HepG2 (cell line): ENCODE data around the gene SMAP1. TPM values are rescaled to one million over a fixed set of nuclear protein-coding genes. Genes with fewer than 3 reads are reported as not detected.

Experiments used
- ATAC-seq: fragments of 200-7000 bp; cut with Tn5 transposase; 3 replicates; pipeline ENCODE4 v1.9.1; 2020; ENCODE audit warnings: mild to moderate bottlenecking, moderate library complexity
- BruUV-seq: library from RNA; stranded (reverse); fragments of 400-500 nt; replicated peaks from 2 replicates; lab custom pipeline; 2021; lab: Mats Ljungman, UMichigan
- CTCF ChIA-PET: fragments of 300-600 bp; formaldehyde crosslinking; extraction: SDS; loops from one replicate; lab custom pipeline; 2021; ENCODE audit warnings: low total read pairs, inconsistent platforms, low intra/inter-chr PET ratio; lab: Yijun Ruan, JAX
- POLR2A ChIA-PET: fragments of 350-600 bp; sonication (Branson Sonifier 250); formaldehyde crosslinking; loops from one replicate; lab custom pipeline; 2020; ENCODE audit warnings: antibody characterized with exemption, inconsistent platforms; lab: Yijun Ruan, JAX
- DNase-seq: peaks from one replicate; pipeline ENCODE4 v3.0.0-alpha.2; 2015; ENCODE audit warnings: low spot score
- FAIRE-seq: peaks from 3 replicates; lab custom pipeline; 2011; peaks lifted over from hg19 to GRCh38; lab: Jason Lieb, UNC
- H2AFZ ChIP-seq: one replicate; pipeline ENCODE4 v1.6.1; 2011; ENCODE audit warnings: low read length, inconsistent platforms
- H3K27ac ChIP-seq: fragments of 300-600 bp; 3 replicates; pipeline ENCODE4 v1.8.0; 2011; ENCODE audit warnings: mixed run types, mild to moderate bottlenecking, mixed read lengths, low read length, inconsistent platforms; ENCODE audit not compliant: insufficient read depth; ENCODE audit errors: extremely low read length
- H3K27me3 ChIP-seq, 2 experiments: fragments of 200-600 bp in 1 of 2; 2 replicates in 1 of 2; 3 replicates in 1 of 2; pipeline versions ENCODE4 v1.6.0 to v1.8.0; 2011; ENCODE audit warnings: low read length in 2 of 2, mild to moderate bottlenecking in 2 of 2, moderate library complexity in 2 of 2, inconsistent platforms in 1 of 2; ENCODE audit not compliant: insufficient read depth in 2 of 2, control insufficient read depth in 1 of 2
- H3K36me3 ChIP-seq, 2 experiments: fragments of 200-600 bp in 1 of 2; replicated peaks in 1 of 2; 2 replicates in 1 of 2; 3 replicates in 1 of 2; pipeline versions ENCODE4 v1.5.1 to v1.8.0; 2011; ENCODE audit warnings: low read length in 2 of 2, inconsistent platforms in 1 of 2; ENCODE audit not compliant: insufficient read depth in 2 of 2, control insufficient read depth in 1 of 2
- H3K4me1 ChIP-seq: 2 replicates; pipeline ENCODE4 v1.5.1; 2012; ENCODE audit warnings: low read length, inconsistent platforms; ENCODE audit not compliant: insufficient read depth
- H3K4me2 ChIP-seq: 2 replicates; pipeline ENCODE4 v1.6.0; 2011; ENCODE audit warnings: low read depth, low read length, inconsistent platforms
- H3K4me3 ChIP-seq, 3 experiments: fragments of 200-600 bp in 1 of 3; sonication (generic), shearing (Covaris generic) in 1 of 3; replicated peaks in 1 of 3; 2 replicates each; pipeline ENCODE4 v1.5.1; 2011 to 2016; ENCODE audit warnings: low read length in 3 of 3, inconsistent platforms in 2 of 3, low read depth in 2 of 3, mild to moderate bottlenecking in 2 of 3, control low read depth in 1 of 3, mixed read lengths in 1 of 3; ENCODE audit not compliant: insufficient read depth in 1 of 3
- H3K79me2 ChIP-seq: one replicate; pipeline ENCODE4 v1.6.1; 2011; ENCODE audit warnings: low read length, inconsistent platforms; ENCODE audit not compliant: insufficient read depth
- H3K9ac ChIP-seq: 2 replicates; pipeline ENCODE4 v1.6.0; 2011; ENCODE audit warnings: mild to moderate bottlenecking, low read depth, low read length, inconsistent platforms; ENCODE audit not compliant: insufficient read depth
- H3K9me3 ChIP-seq: 2 replicates; pipeline ENCODE4 v1.5.1; 2012; ENCODE audit warnings: mild to moderate bottlenecking, low read length
- H4K20me1 ChIP-seq: 2 replicates; pipeline ENCODE4 v1.6.0; 2011; ENCODE audit warnings: inconsistent platforms, mild to moderate bottlenecking, low read length, moderate library complexity; ENCODE audit not compliant: insufficient read depth
- CCDC6 ChIP-seq: sonication (generic); formaldehyde crosslinking; IDR thresholded peaks from 2 replicates; pipeline ENCODE4 v1.8.1; 2022; ENCODE audit warnings: mild to moderate bottlenecking, missing genetic modification reagents, moderate library complexity
- ESRRA ChIP-seq: sonication (generic); formaldehyde crosslinking; IDR thresholded peaks from 2 replicates; pipeline ENCODE4 v1.5.1; 2020; ENCODE audit warnings: mild to moderate bottlenecking, low read depth, missing genetic modification reagents
- FOXC1 ChIP-seq: sonication (generic); formaldehyde crosslinking; IDR thresholded peaks from 2 replicates; pipeline ENCODE4 v1.8.0; 2022; ENCODE audit warnings: mild to moderate bottlenecking, missing genetic modification reagents, borderline replicate concordance
- HNRNPK ChIP-seq: fragments of 200-400 bp; formaldehyde crosslinking; IDR thresholded peaks from 2 replicates; pipeline ENCODE4 v1.6.1; 2018; ENCODE audit warnings: low read length, low read depth, moderate library complexity, mild to moderate bottlenecking; ENCODE audit not compliant: poor library complexity, severe bottlenecking
- MATR3 ChIP-seq: sonication (generic); formaldehyde crosslinking; IDR thresholded peaks from 2 replicates; pipeline ENCODE4 v1.4.0; 2020; ENCODE audit warnings: missing genetic modification reagents
- MEIS1 ChIP-seq: sonication (generic); formaldehyde crosslinking; IDR thresholded peaks from 2 replicates; pipeline ENCODE4 v1.9.0; 2021; ENCODE audit warnings: mild to moderate bottlenecking, missing genetic modification reagents, moderate library complexity, borderline replicate concordance
- NCOR1 ChIP-seq: fragments of 200-600 bp; sonication (generic); IDR thresholded peaks from 2 replicates; pipeline ENCODE4 v1.7.0; 2017; ENCODE audit warnings: antibody characterized with exemption, low read length, borderline replicate concordance
- NKX3-1 ChIP-seq: sonication (generic); formaldehyde crosslinking; IDR thresholded peaks from 2 replicates; pipeline ENCODE4 v1.5.0; 2020; ENCODE audit warnings: missing genetic modification reagents
- NR0B2 ChIP-seq: sonication (generic); formaldehyde crosslinking; IDR thresholded peaks from 2 replicates; pipeline ENCODE4 v1.4.0; 2020; ENCODE audit warnings: mild to moderate bottlenecking, missing genetic modification reagents
- NR3C1 ChIP-seq: sonication (generic); formaldehyde crosslinking; IDR thresholded peaks from 2 replicates; pipeline ENCODE4 v1.4.0; 2020; ENCODE audit warnings: missing genetic modification reagents
- SMYD3 ChIP-seq: sonication (generic); formaldehyde crosslinking; IDR thresholded peaks from 2 replicates; pipeline ENCODE4 v1.8.1; 2023; ENCODE audit warnings: mild to moderate bottlenecking, missing genetic modification reagents
- SPEN ChIP-seq: sonication (generic); formaldehyde crosslinking; IDR thresholded peaks from 2 replicates; pipeline ENCODE4 v1.5.1; 2020; ENCODE audit warnings: low read depth, mild to moderate bottlenecking, missing genetic modification reagents
- WIZ ChIP-seq: sonication (generic); formaldehyde crosslinking; IDR thresholded peaks from 2 replicates; pipeline ENCODE4 v1.5.1; 2020; ENCODE audit warnings: mild to moderate bottlenecking, missing genetic modification reagents
- ZFP62 ChIP-seq: sonication (generic); formaldehyde crosslinking; IDR thresholded peaks from 2 replicates; pipeline ENCODE4 v1.4.0; 2020; ENCODE audit warnings: missing genetic modification reagents
- ZFX ChIP-seq: sonication (generic); formaldehyde crosslinking; IDR thresholded peaks from 2 replicates; pipeline ENCODE4 v1.4.0; 2020; ENCODE audit warnings: mild to moderate bottlenecking, low read depth, missing genetic modification reagents, moderate library complexity
- ZNF44 ChIP-seq: sonication (generic); formaldehyde crosslinking; IDR thresholded peaks from 2 replicates; pipeline ENCODE4 v1.5.1; 2020; ENCODE audit warnings: mild to moderate bottlenecking, missing genetic modification reagents
- ZNF484 ChIP-seq: sonication (generic); formaldehyde crosslinking; IDR thresholded peaks from 2 replicates; pipeline ENCODE4 v1.5.1; 2020; ENCODE audit warnings: mild to moderate bottlenecking, low read depth, missing genetic modification reagents, borderline replicate concordance
- ZNF577 ChIP-seq: sonication (generic); formaldehyde crosslinking; IDR thresholded peaks from 2 replicates; pipeline ENCODE4 v1.4.0; 2020; ENCODE audit warnings: mild to moderate bottlenecking, low read depth, missing genetic modification reagents, borderline replicate concordance
- WGBS: methylation state at CpG from one replicate; pipeline ENCODE4 v1.1.6; 2017; ENCODE audit warnings: low lambda C conversion rate; 5-methylcytosine and 5-hydroxymethylcytosine counted together
- in situ Hi-C: cut with HindIII; loops from 2 replicates; pipeline ENCODE4 v1.10.0; 2017; ENCODE audit warnings: low pct_unique_long_range_greater_than_20kb; ENCODE audit not compliant: extremely low pct_ligation_motif_present
- intact Hi-C: fragments of 100-400 bp; cut with micrococcal nuclease; formaldehyde crosslinking; loops from one replicate; pipeline ENCODE4 v1.10.0; 2022; ENCODE audit not compliant: unreplicated experiment
- polyA plus RNA-seq, 8 experiments: library from polyadenylated mRNA; depleted of rRNA in 3 of 8; stranded (reverse) in 7 of 8; unstranded in 1 of 8; fragments of >200 nt; fragmentation: Illumina TruSeq in 4 of 8; extraction: Trizol in 4 of 8; gene quantifications; 2 replicates each; pipeline versions ENCODE4 v1.2.1 to v1.2.3, GENCODE V29; 2011 to 2016; ENCODE audit warnings: low read depth in 4 of 8, missing spikeins in 1 of 8, mixed read lengths in 1 of 8; ENCODE audit not compliant: insufficient read depth in 1 of 8
- total RNA-seq, 5 experiments: library from RNA; depleted of rRNA; stranded (reverse); fragments of >200 nt; fragmentation: Illumina TruSeq; extraction: Trizol; gene quantifications; 2 replicates each; pipeline ENCODE4 v1.2.3, GENCODE V29; 2016; ENCODE audit warnings: low read depth in 1 of 5

The SMAP1 gene
- total and polyA plus RNA-seq, 2 of the 13 experiments (the other 11 are each of a cell fraction or from before 2014, with no cell fraction given): 13.4 to 17.8 TPM

- TF ChIP-seq ZNF484 (no peak), SMYD3 (CRISPR knock-in tag) (no peak), MEIS1 (no peak), ZNF44 (CRISPR knock-in tag) (no peak), ZFP62 (CRISPR knock-in tag) (no peak), ZFX (CRISPR knock-in tag) (no peak), WIZ (CRISPR knock-in tag) (no peak), ESRRA (CRISPR knock-in tag) (no peak), NCOR1 (no peak), NR0B2 (no peak), SPEN (CRISPR knock-in tag) (no peak), ZNF577 (CRISPR knock-in tag) (no peak), NKX3-1 (no peak), MATR3 (CRISPR knock-in tag) (no peak), FOXC1 (no peak), CCDC6 (no peak), HNRNPK (no peak), NR3C1 (CRISPR knock-in tag) (no peak)
- POLR2A ChIA-PET: no interaction called here
- no peak overlapping the region for H3K4me2 ChIP-seq
- 98% methylated on average over 8 of the region's 8 CpGs for WGBS
- H2AFZ ChIP-seq: no peak overlapping the region
- CTCF ChIA-PET: no interaction called here
- ATAC-seq (no peak), FAIRE-seq (no peak), DNase-seq (no peak)
- in situ Hi-C loops (no loop called here), intact Hi-C loops (no loop called here)
- peaks cover 31% of the 10 kb centered on the region for H3K4me1 ChIP-seq
- no peak overlapping the region for H3K4me3 ChIP-seq
- no TSS peak for BruUV-seq
- H4K20me1 ChIP-seq: no peaks in the 10 kb centered on the region
- H3K36me3 ChIP-seq: no peaks in the 10 kb centered on the region
- no peaks in the 10 kb centered on the region for H3K9me3 ChIP-seq
- no peak overlapping the region for H3K9ac ChIP-seq
- no peaks in the 10 kb centered on the region; a peak in 1 of 5 replicates for H3K27me3 ChIP-seq
- no peak overlapping the region for H3K27ac ChIP-seq
- no peaks in the 10 kb centered on the region for H3K79me2 ChIP-seq
Measured at GRCh38 chr6:70842541-70842940, 174.9 kb downstream of the SMAP1 start.
